ENCODE data around the gene AAR2. TPM values are rescaled to one million over a fixed set of nuclear protein-coding genes. Genes with fewer than 3 reads are reported as not detected.

Gene AAR2
- total and polyA plus RNA-seq, 2 donors, result 18.2 to 46.2 TPM

- DNase-seq (ENCODE audit: extremely low spot score), result no peak
Measured at GRCh38 chr20:36271639-36272546, 35.6 kb downstream of the AAR2 start.

GRCh38 chr20:36272547-36273220 is 36.4 kb downstream of the AAR2 start:
- Histone ChIP-seq H3K36me3 (ENCODE audit: insufficient read depth) (no peaks in the 10 kb centered on the region), H3K4me1 (ENCODE audit: insufficient read depth) (no peaks in the 10 kb centered on the region), H3K27ac (ENCODE audit: low read depth) (no peak overlapping the region), H3K4me3 (ENCODE audit: low read depth, low read length) (no peak overlapping the region)
- WGBS, result 82% methylated on average over 12 of the region's 12 CpGs
- no peak for DNase-seq (ENCODE audit: extremely low spot score)

More at GRCh38 chr20:36271639-36272546, 35.6 kb downstream of the AAR2 start:
- no peak overlapping the region for H3K4me3 ChIP-seq (ENCODE audit: low read depth, low read length)
- H3K27ac ChIP-seq (ENCODE audit: low read depth), result no peak overlapping the region
- 86% methylated on average over 21 of the region's 21 CpGs for WGBS
- H3K36me3 ChIP-seq (ENCODE audit: insufficient read depth), result no peaks in the 10 kb centered on the region
- H3K4me1 ChIP-seq (ENCODE audit: insufficient read depth), result no peaks in the 10 kb centered on the region

DNA sequence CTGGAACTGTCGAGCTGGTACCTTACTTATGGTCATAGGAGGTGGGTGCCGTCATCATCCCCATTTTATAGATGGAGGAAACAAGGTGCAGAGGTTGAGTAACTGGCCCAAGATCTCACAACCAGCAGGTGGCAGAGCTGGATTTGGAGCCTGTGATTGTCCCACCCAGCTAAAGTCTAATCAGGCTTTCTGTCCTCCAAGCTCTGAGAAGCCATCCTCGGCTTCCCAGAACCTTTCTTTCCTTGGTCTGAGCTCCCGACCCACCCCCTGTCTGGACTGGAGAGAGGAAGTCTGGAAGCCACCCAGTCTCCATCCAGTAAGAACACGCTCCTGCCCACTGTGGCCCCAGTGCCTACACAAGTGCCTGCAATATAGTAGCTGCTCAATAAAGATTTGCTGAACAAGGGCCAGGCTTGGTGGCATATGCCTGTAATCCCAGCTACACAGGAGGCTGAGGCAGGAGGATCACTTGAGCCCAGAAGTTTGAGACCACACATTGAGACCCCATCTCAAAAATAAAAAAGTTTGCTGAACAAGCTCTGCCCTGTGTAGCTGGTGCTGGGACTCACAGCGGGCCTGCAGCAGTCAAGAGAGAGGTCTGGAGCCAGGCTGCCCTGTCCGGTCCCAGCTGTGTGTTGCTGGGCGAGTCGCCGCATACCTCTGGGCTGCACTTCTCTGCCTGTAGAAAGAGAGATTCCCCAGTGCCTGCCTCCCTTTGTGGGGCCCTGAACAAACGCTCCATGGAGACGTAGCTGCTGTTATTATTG is 37.3 kb downstream of the AAR2 start:
- Histone ChIP-seq H3K4me1 (ENCODE audit: insufficient read depth) (no peaks in the 10 kb centered on the region), H3K27ac (ENCODE audit: low read depth) (no peak overlapping the region), H3K4me3 (ENCODE audit: low read depth, low read length) (no peak overlapping the region), H3K36me3 (ENCODE audit: insufficient read depth) (no peaks in the 10 kb centered on the region)
- WGBS, result 63% methylated on average over 12 of the region's 12 CpGs
- no peak for DNase-seq (ENCODE audit: extremely low spot score)

DNA sequence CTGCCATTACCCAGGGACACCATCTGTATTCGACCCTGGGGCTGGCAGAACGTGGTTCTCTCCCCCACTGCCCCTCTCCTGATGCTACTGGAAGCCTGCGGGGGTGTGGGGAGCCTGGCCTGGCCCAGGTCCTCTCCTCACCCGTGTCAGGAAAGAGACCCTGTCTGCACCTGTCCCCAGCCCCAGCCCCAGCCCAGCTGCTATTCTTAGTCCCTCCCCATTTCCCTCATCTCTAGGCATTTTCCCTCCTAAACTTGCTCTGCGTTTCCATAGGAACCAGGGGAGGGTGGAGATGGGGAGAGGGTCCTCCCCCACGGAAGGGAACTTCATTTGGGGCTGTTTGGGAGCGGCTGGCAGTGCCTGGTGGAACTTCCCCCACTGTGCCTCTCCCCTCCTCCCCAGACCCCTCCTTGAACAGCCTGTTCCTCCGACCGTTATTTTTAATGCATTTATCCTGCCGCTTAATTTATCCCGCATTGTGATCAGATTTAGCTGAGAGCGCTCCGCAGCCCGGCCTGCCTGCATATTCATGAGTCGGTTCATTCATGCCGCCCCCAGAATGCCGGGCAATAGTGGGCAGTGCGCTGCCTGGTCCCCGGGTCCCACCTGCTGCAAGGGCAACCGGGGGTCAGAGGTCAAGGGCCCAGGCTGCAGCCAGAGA is 38.0 kb downstream of the AAR2 start:
- no peaks in the 10 kb centered on the region for H3K36me3 ChIP-seq (ENCODE audit: insufficient read depth)
- 38% methylated on average over 20 of the region's 20 CpGs for WGBS
- H3K27ac ChIP-seq (ENCODE audit: low read depth), result no peak overlapping the region
- H3K4me3 ChIP-seq (ENCODE audit: low read depth, low read length), result no peak overlapping the region
- H3K4me1 ChIP-seq (ENCODE audit: insufficient read depth), result no peaks in the 10 kb centered on the region
- peak; percentile 8 for DNase-seq (ENCODE audit: extremely low spot score)

DNA sequence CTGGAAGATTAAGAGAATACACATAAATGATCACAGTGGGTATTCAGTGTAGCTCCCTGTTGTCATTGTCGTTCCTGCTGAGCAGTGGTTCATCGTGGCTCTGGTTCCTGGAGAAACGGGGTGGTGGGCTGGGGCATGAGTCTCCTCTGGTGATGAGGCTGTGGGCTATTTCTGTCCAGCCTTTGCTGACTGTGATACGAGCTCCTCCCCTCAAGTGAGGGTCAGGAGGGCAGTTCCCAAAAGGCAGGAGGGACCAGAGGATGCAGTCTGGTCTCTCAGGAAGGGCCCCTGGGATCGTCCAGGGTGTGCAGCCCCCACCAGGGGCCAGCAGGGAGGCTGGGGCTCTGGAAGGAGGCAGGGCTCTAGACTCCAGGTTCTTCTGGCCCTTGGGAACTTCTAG is 38.7 kb downstream of the AAR2 start:
- no peak overlapping the region for H3K4me3 ChIP-seq (ENCODE audit: low read depth, low read length)
- no peaks in the 10 kb centered on the region for H3K36me3 ChIP-seq (ENCODE audit: insufficient read depth)
- no peaks in the 10 kb centered on the region for H3K4me1 ChIP-seq (ENCODE audit: insufficient read depth)
- 60% methylated on average over 5 of the region's 5 CpGs for WGBS
- H3K27ac ChIP-seq (ENCODE audit: low read depth), result no peak overlapping the region
- no peak for DNase-seq (ENCODE audit: extremely low spot score)

GRCh38 chr20:36275441-36276189 is 39.3 kb downstream of the AAR2 start:
- Histone ChIP-seq H3K36me3 (ENCODE audit: insufficient read depth) (no peaks in the 10 kb centered on the region), H3K27ac (ENCODE audit: low read depth) (no peak overlapping the region), H3K4me1 (ENCODE audit: insufficient read depth) (no peaks in the 10 kb centered on the region), H3K4me3 (ENCODE audit: low read depth, low read length) (no peak overlapping the region)
- 74% methylated on average over 12 of the region's 12 CpGs for WGBS
- no peak for DNase-seq (ENCODE audit: extremely low spot score)

DNA sequence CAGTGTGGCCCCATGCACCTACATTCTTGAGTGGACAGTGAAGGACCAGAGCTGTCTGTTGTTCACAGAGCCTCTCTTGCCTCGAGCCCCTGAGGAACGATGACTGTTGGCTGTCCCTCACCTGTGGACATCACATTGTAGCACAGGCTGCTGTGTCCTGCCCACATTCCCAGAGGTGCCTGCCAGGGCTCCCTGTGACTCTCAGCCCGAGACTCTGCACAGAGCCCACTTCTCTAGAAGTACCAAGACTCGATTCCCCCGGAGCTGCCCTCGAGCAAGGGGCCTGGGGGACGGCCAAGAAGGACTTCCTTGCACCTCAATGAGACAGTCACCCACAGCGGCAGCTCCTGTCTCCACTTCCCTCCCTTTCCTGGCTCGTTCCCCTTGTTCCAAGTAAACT is 41.3 kb downstream of the AAR2 start:
- no peaks in the 10 kb centered on the region for H3K4me1 ChIP-seq (ENCODE audit: insufficient read depth)
- DNase-seq (ENCODE audit: extremely low spot score), result no peak
- WGBS, result 69% methylated on average over 9 of the region's 9 CpGs

DNA sequence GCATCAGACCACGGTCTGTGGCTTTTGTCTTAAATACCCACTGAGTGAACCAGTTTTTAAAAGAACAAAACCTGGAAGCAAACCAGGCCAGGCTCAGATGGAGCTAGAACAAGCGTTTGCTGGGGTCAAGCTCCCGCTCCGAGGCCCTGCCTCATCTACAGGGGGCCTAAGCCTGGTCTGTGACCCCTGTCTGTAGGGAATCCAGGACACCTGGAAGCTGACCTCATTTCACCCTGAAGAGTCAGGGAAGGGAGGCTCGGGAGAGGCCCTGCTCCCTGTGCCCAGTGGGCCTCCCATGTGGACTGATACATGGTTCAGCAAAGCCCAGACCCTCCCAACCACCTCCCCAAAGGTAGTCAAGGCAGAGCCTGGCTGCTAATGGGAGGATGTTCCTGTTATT is 43.1 kb downstream of the AAR2 start:
- Histone ChIP-seq H3K36me3 (ENCODE audit: insufficient read depth) (no peaks in the 10 kb centered on the region), H3K27ac (ENCODE audit: low read depth) (no peak overlapping the region), H3K4me3 (ENCODE audit: low read depth, low read length) (no peak overlapping the region), H3K4me1 (ENCODE audit: insufficient read depth) (no peaks in the 10 kb centered on the region)
- 68% methylated on average over 5 of the region's 5 CpGs for WGBS
- DNase-seq (ENCODE audit: extremely low spot score), result no peak

More for the DNA sequence above, 41.3 kb downstream of the AAR2 start:
- Histone ChIP-seq H3K4me3 (ENCODE audit: low read depth, low read length) (no peak overlapping the region), H3K36me3 (ENCODE audit: insufficient read depth) (no peaks in the 10 kb centered on the region), H3K27ac (ENCODE audit: low read depth) (no peak overlapping the region)

DNA sequence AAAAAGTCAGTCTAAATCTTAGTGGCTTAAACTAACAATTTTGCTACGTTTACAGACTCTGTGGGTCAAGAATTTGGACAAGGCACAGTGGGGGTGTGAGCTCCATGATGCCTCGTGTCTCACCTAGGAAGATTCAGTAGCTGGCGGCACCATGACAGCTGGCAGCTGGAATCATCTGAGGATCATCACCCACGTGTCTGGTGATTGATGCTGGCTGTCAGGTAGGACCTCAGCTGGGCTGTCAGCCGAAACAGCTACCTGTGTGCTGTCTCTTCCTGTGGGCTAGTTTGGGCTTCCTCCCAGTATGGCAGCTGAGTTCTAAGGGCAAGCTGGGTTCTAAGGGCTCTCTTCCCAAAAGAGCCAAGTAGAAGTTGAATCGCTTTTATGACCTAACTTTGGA is 43.5 kb downstream of the AAR2 start:
- H3K27ac ChIP-seq (ENCODE audit: low read depth), result no peak overlapping the region
- no peak overlapping the region for H3K4me3 ChIP-seq (ENCODE audit: low read depth, low read length)
- no peaks in the 10 kb centered on the region for H3K36me3 ChIP-seq (ENCODE audit: insufficient read depth)
- 72% methylated on average over 6 of the region's 6 CpGs for WGBS
- no peaks in the 10 kb centered on the region for H3K4me1 ChIP-seq (ENCODE audit: insufficient read depth)
- DNase-seq (ENCODE audit: extremely low spot score), result no peak

- H3K27ac ChIP-seq (ENCODE audit: low read depth), result no peak overlapping the region
- no peak for DNase-seq (ENCODE audit: extremely low spot score)
- no peak overlapping the region for H3K4me3 ChIP-seq (ENCODE audit: low read depth, low read length)
- 73% methylated on average over 10 of the region's 10 CpGs for whole genome bisulfite sequencing
- H3K4me1 ChIP-seq (ENCODE audit: insufficient read depth), result no peaks in the 10 kb centered on the region
- no peaks in the 10 kb centered on the region for H3K36me3 ChIP-seq (ENCODE audit: insufficient read depth)
Measured at GRCh38 chr20:36281785-36282380, 45.6 kb downstream of the AAR2 start.

GRCh38 chr20:36284751-36285150 is 48.5 kb downstream of the AAR2 start:
- no peaks in the 10 kb centered on the region for H3K36me3 ChIP-seq (ENCODE audit: insufficient read depth)
- H3K27ac ChIP-seq (ENCODE audit: low read depth), result no peak overlapping the region
- 90% methylated on average over 5 of the region's 5 CpGs for WGBS
- H3K4me3 ChIP-seq (ENCODE audit: low read depth, low read length), result no peak overlapping the region
- no peak for DNase-seq (ENCODE audit: extremely low spot score)
- H3K4me1 ChIP-seq (ENCODE audit: insufficient read depth), result no peaks in the 10 kb centered on the region

GRCh38 chr20:36285746-36286447 is 49.6 kb downstream of the AAR2 start:
- DNase-seq (ENCODE audit: extremely low spot score), result no peak
- WGBS, result 78% methylated on average over 11 of the region's 11 CpGs
- no peak overlapping the region for H3K4me3 ChIP-seq (ENCODE audit: low read depth, low read length)
- no peaks in the 10 kb centered on the region for H3K36me3 ChIP-seq (ENCODE audit: insufficient read depth)
- no peaks in the 10 kb centered on the region for H3K4me1 ChIP-seq (ENCODE audit: insufficient read depth)
- H3K27ac ChIP-seq (ENCODE audit: low read depth), result no peak overlapping the region
